GM19397 (cell line): Measurements from ENCODE around the gene PRR23E.

Experiments
- ATAC-seq: cut with Tn5 transposase; IDR thresholded peaks from one replicate; pipeline ENCODE4 v1.9.1; 2021; ENCODE audit warnings: mild to moderate bottlenecking, moderate library complexity; ENCODE audit not compliant: unreplicated experiment

Gene PRR23E

DNA sequence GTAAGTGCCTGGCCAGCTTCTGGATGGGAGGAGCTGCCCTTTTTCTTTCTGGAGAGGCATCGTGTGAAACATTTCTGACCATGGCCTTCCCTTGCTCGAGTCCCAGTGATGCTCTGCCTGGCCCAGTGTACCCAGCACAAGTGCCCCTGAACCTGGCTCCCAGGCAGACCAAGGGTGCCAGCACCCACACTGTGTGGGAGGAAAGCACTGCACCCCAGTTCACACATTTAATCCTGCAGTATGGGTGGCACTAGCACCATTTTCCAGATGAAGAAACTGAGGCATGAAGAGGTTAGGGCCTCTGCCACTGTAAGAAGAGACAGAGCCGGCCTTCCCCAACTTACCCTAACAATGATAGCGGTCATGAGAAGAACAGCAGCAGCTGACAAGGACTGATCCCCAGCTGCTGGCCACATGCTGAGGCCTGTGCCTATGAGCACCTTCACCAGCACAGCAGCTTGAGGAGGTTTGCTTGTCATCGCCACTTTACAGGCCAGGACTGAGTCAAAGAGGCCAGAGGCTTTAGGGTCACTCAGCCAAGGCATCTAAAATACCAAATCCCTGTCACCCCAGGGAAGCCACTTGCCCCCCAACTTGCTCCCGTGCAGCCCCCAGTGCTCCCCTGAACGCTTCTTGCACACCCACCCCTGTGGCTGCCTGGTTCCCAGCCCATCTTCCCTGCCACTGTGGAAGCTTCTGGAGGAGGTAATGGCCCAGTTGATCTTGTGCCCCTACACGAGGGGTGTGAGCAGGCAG lies 15.0 kb downstream of the PRR23E start:
- no peak for ATAC-seq

DNA sequence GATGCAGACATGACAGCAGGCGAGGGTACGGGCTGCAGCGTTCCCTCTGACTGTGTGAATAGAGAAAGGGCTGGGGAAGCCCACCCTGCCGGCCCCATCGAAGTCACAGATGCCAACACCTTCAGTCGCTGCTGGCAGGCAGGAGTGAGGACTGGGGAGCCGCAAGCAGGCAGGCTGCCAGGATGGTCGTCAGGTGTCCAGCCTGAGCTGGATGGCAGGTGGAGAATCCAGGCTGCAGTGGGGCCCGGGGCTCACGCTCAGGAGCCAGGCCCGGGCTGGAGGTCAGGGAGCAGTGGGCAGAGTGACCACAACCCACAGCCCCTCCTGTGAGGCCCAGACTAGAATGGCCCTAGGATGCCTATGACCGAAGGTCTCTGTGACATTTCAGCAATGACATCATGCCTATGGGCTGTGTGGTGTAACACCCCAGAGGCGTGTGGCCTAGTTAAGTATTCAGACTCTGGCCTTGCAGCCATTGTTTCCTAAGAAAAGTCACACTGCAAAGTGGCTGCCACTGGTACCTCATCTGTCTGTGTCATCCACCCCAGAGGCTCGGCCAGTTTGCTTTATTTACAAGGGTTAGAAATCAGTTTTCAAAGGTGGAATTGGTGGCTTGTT lies 15.7 kb downstream of the PRR23E start:
- no peak for ATAC-seq

DNA sequence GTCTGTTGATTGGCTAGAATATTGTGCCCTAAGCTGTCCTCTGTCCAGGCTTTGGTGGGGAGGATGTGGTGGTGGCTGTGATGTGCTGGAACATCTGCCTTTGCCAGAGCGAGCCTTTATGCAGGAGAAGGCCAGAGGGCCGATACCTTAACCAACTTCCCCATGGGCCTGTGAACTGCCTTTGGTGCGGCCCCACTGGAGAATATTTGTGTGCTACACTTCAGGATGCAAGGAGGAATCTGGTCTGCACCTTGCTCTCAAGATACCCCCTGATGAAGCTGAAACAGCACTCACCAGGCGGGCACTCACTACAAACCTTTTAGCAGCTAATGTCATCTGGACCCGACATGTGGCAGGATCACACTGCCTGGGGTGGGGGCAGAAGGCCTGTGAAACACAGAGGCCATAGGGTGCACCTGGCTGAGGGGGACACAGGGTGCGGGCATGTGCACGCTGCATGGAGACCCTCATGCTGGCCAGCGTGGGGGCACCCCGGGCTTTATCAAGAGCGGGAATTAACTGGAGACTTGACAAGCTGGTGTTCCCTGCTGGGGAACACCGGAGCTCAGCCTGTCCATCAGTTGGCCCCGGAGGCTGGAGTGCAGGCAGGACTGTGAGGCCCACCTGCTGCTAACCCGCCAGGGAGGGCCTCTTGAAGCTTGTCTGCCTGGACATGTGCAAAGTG lies 16.4 kb downstream of the PRR23E start:
- ATAC-seq = no peak

DNA sequence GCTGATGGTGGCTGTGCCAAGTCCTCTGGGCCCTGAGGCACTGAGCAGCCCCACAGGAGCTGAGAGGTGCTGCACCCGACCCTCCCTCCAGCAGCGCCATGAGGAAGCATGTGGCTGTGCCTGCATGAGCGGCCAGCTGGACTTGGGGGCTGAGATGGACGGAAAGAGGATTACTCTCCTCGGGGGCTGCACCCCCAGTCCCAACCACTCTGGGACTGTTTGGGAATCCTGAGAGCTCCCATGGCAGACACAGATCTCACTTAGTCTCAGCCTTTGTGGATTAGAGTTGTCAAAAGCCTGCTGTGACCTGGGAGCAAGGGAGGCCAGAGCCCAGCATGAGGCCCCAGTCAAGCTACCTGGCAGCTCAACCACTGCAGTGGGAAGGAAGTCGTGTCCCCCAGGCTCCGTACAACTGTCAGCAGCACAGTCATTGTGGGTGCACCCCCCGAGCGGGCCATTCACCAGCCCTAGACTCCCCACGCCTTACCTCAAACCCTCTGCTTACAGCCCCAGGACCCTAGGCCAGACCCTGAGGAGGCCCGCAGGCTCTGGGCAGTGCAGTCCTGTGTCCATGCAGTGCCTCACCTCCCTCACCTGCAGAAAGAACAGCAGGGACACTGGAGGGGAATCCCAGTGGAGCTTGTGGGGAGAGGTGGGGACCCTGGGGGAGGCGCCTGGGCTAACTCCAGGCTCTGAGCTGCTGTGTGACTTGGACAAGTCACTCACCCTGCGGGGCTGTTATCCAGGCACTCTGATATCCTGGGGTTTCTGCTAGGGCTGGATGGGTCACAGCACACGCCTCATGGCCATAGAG lies 17.1 kb downstream of the PRR23E start:
- ATAC-seq = no peak

DNA sequence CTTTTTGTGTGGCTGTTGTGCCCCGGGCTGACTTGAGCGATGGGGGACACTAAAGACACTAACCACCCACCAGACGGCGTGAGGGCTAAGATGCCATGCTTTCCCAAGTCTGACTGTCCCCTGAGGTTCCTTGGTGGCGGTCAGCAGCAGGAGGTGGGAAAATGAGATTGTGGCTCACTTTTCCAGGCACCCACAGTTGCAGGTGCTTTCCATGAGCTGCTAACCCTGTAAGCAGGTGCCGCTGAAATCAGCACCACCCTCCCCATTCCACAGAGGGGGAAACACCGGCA lies 17.7 kb downstream of the PRR23E start:
- no peak for ATAC-seq

DNA sequence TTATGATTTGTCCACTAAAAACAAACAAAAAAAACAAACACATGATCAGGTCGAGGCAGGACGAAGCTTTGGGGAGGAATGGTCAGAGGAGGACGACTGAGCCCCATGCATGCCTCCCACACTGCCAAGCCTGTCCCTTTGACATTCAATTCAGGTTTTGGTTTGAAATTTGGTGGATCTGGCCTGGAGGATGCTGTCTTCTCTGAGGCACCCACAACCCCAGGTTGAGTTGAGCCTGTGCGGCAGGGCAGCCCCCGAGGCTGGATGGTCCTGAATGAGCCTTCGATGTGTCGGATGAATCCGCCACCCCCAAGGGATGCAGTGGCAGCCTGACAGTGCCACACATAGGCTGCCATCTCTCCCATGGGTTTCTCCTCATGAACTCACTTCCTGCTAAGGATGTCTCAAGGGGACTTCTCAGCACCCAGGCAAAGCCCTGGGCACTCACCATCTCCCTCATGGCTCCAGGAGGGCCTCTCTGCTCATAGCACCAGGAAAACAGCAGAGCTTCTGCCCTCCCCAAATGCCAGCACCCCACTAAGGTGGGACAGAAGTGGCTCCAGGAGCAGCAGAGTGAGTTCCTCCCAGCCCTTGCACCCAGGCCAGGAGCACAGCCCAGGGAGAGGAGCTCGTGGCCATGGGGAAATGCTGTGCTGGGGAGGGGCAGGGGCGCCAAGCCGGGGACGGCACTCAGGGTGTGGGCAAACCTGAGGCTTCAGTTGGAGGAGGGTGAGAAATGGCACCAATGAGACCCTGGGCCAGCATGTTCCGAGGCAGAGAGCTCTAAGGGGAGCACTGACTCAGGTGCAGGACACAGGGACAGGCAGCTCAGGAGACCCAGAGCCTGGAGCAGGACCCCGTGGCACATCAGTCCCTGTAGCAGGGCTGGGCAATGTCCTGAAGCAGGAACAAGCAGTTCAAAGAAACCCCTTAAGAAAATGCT lies 18.5 kb downstream of the PRR23E start:
- ATAC-seq = no peak

DNA sequence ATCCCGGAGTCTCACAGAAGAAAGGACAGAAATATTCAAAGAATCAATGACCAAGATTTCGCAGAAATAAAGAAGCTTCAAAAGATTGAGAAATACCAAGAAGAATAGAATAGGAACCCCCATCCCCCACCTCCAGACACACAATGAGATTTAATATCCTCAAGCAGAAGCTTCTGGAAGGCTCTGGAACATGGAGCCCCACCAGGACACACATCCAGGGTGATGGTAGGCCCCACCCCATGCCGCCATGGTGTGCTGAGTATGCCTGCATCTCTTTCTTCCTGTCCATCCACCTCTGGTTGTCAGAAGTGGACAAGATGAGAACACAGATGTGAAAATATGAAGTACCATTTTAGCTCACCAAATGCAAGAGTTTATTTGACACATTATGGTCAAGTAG lies 19.3 kb downstream of the PRR23E start:
- ATAC-seq = no peak

DNA sequence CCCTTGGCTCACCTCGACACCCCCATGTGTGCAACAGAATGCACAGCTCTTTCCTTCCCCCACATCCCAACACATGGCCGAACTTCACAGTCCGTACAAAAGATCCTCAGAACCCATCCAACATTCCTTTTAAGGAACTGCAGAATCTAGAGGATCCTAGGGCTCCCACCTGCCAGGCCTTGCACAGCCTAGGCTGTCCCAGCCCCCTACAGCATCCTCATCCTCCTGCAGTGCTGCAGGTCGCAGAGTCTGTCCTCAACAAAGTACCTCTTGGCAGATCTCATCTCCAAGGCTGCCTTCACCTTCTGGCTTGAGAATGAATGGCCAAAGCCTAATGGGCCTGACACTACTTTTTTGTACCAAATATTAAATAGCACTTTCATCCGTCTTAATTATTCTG lies 19.8 kb downstream of the PRR23E start:
- no peak for ATAC-seq

DNA sequence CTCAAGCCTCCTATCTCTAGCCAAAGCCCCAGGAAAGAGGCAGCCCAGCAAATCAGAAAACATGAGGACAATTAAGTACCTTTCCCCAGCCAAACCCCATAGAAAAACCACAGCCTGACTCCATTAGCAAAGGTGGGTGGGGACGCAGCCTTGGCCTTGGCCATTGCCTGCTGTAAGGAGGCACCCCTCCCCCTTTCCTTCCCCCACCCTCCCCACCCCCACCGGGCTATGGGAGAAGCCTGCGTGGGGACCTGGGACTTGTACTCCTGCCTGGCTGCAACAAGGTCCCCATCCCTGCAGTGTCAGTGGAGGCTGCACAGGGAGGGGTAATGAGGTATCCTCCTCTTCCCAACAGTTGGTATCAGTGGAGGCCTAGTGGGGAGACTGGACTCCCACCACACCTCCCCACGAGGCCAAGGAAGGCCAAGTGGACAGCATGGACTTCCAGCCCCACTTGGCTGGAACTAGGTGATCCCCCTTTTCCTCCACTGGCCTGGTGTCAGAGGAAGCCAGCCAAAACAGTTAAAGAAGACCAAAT lies 20.5 kb downstream of the PRR23E start:
- no peak for ATAC-seq

DNA sequence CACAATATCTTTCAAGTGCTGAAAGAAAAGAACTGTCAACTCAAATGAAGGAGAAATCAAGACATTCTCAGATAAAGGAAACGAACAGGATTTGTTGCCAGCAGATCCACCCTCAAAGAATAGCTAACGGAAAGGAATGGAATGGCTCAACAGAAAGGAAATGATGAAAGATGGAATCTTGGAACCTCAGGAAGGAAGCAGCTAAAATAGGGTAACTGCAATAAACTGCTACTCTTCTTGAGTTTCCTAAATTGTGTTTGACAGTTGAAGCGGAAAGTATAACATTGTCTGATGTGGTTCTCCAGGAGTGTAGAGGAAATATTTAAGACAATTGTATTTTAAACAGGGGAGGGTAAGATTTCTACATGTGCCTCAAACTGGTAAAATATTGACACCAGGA lies 22.0 kb downstream of the PRR23E start:
- ATAC-seq = no peak

DNA sequence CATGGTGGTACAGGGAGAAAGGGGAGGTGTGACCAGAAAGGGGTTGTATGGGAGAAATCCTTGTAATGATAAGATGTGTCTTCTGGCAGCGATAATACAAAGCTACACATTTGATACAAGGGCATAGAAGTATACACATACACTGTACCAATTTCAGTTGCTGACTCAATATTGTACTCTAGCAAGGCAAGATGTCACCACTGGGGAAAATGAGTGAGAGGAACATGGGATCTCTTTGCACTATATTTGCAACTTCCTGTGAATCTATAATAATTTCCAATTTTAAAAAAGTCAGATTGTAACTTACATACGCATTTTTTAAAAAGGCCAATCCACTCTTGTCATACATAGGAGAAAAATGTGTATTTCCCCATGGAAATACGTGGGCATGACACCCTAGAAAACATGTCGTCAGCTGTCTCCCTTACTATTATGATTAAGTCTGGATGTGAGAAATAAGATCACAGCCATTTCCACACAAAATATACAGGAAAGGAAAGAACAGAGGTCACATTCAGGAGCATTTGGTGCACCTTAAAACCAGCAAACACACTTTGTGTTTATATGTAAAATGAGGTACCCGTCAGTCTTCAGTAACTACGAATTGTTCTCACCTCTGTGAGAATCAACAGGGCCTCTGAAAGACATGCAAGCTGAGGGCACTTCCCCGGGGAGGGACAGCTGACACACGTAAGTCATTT lies 22.9 kb downstream of the PRR23E start:
- no peak for ATAC-seq

DNA sequence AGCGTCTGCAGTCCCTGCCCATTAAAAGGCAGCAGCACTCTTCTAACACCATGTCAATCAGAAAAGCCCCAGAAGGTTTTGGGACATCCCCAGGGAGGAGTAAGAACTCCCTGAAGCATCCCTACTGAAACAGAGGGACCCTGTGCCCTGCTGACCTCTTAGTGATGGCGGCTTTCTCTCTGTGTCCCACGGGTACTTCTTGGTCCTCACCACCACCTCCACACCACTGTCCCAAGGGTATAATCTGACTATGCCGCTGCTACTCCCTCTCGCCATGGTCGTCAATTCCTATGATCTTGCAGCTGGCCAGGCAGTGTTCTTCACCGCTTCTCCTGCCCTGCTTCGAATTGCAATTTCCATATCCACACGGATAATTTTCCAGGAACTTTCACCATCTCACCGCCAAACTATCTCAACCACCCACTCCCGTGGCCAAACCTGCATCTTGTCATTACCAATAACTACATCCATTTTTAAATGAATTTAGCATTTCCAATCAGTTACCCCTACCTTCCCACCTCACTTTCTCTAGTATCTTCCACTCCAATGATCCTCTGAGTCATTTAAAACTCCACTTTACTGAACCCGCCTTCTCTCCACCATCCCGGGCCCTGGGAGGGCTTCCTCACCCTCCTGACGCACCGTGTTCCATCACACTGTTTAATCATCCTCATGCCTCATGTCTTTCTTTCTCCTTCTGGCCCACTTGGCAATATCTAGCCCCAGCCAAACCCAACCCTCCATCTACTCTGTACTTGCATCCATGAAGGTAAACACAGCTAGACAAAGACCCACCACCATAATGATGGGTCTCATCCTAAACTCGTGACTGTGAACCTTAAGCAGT lies 23.7 kb downstream of the PRR23E start:
- ATAC-seq = no peak

DNA sequence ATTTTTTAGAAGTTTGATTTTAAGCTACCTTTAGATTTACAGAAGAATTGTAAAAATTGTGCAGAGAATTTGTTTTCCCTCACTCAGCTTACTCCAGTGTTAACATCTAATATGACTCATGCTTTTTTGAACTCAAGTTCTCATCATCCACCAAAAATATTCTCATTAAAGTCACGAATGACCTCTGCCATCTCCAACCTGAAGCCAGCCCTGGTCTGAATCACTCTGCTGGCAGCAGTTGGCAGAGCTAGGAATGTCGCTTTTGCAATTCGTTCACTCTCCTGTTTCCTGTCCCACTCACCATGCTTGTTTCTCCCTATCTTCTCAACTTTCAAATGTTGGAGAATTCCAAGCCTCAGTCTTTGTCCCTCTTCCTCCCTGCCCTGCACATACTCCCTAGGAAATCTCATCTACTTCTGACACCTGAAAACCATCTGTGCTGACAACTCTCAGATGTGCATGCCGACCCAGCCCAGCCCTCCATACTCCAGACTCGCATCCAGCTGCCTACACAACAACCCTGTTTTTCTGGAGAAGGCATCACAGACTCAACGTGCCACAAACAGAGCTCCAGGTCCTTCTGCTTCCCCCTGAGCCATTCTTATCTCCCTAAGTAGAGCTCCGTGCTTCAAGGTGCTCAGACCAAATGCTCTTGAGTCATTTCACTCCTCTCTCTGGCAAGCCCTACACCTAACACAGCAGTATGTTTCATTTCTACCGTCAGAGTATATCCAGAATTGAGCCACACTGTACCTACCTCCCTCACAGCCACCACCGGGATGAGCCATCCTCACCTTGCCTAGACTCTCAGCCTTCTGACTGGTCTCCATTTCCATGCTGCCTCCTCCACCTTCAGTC lies 24.9 kb downstream of the PRR23E start:
- ATAC-seq = no peak

DNA sequence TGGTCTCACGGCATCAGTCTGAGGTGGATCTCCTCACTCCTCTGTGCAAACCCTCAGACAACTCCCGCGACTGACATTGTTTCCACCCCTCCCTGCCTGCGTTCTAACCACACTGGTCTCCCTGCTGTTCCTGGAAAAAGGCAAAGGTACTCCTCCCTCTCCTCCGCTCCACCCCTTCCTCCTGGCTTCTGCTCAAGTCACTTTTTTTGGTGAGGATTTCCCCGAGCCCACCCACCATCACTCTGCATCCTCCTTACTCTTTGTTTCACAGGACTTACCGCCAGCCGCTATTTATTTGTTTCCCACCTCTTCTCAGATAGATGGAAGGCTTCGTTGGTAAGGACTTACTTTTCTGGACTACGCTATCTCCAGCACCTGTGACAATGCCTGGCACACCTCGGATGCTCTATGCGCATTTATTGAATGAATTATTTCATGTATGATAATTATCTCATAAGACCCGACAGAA lies 25.6 kb downstream of the PRR23E start:
- no peak for ATAC-seq

DNA sequence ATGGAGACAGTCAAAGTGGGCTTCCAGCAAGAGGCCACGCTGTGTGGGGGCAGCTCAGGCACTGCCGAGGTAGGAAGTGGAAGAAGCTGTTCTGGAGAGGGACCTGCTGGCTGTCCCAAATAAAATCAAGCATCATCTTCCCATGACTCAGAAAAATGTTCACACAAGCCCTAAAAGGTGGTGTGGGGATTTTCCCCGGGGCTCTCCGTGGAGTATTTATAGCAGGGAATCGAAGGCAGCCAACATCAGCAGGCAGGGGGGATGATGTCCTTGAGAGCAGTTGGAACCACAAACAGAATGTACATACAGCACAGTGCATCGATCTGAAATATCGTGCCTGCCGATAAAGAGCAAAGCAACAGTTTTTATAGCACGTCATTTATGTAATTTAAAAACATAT lies 27.6 kb downstream of the PRR23E start:
- ATAC-seq = no peak

DNA sequence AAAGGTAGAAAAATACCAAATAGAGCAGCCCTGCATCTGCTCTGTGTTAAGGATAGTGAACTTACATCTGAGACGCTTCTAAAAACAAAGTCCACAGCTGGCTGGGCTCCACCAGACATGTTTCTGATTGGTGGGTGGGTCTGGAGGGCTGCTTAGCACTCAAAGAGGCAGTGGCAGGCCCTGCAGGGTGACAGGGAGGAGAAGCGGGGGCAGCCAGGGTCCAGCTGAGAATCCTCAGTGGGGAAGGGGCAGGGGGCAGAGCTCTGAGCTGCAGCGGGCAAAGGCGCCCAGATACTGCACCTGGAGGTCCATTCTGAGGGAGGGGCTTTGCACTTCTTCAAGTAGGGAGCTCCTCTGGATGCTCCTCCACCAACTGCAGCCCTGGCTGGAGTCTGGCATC lies 28.1 kb downstream of the PRR23E start:
- ATAC-seq = no peak

DNA sequence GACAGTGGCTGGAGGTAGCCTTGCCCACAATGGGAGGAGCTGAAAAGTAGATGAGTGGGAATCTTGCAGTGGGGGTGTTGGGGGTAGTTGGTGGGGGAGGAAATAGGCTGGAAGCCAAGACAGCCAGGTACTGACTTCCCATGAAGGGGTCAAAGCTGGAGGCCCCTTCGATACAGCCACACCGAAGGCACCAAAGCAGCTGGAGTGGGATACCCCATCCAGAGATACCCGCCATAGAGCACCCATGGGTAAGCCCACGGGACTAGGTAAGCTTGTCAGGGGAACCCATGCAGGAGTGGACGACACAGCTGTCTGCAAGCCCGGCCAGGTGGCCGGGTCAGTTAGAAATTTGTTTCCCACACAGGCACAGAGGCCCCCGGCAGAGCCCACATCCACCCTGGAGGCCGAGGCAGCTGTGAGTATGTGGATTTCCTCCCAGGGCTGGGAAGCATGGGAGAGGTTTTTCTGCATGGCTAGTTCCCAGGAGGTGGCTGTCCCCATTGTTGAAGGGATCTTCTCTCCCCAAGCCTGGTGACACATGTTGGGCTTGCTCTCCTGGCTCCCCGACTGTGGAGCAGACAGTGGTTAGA lies 28.6 kb downstream of the PRR23E start:
- ATAC-seq = no peak
